MCF 10A (cell line): Measurements from ENCODE around the gene CLPSL2. TPM values are rescaled to one million over a fixed set of nuclear protein-coding genes. Genes with fewer than 3 reads are reported as not detected.

ENCODE experiments used
- BruUV-seq: library from RNA; stranded (reverse); fragments of 400-500 nt; replicated peaks from 2 replicates; lab custom pipeline; 2021; lab: Mats Ljungman, UMichigan
- CTCF ChIA-PET: fragments of 300-600 bp; sonication (Branson Sonifier 250); formaldehyde crosslinking; extraction: SDS; loops from one replicate; lab custom pipeline; 2021; ENCODE audit warnings: antibody characterized with exemption, inconsistent platforms; lab: Yijun Ruan, JAX
- POLR2A ChIA-PET: fragments of 300-600, 350-650 bp; sonication (Branson Sonifier 250); formaldehyde crosslinking; extraction: SDS; loops from one replicate; lab custom pipeline; 2020; ENCODE audit warnings: antibody characterized with exemption, inconsistent platforms; lab: Yijun Ruan, JAX
- DNase-seq: peaks from one replicate; pipeline ENCODE4 v3.0.0-alpha.2; 2018; ENCODE audit not compliant: unreplicated experiment
- H3K27ac Mint-ChIP-seq: one replicate; pipeline ENCODE4 v1.8.0; 2022; ENCODE audit warnings: mild to moderate bottlenecking, low read depth, mixed read lengths; ENCODE audit not compliant: unreplicated experiment
- H3K27me3 Mint-ChIP-seq: one replicate; pipeline ENCODE4 v1.8.0; 2022; ENCODE audit warnings: mixed read lengths; ENCODE audit not compliant: insufficient read depth, unreplicated experiment
- H3K36me3 Mint-ChIP-seq: one replicate; pipeline ENCODE4 v1.8.0; 2022; ENCODE audit warnings: mild to moderate bottlenecking, moderate library complexity, mixed read lengths; ENCODE audit not compliant: insufficient read depth, unreplicated experiment
- H3K4me1 Mint-ChIP-seq: one replicate; pipeline ENCODE4 v1.8.0; 2022; ENCODE audit warnings: mixed read lengths; ENCODE audit not compliant: insufficient read depth, unreplicated experiment
- H3K4me3 Mint-ChIP-seq: one replicate; pipeline ENCODE4 v1.8.0; 2022; ENCODE audit warnings: mild to moderate bottlenecking, moderate library complexity, mixed read lengths; ENCODE audit not compliant: unreplicated experiment
- H3K9me3 Mint-ChIP-seq: one replicate; pipeline ENCODE4 v1.8.0; 2022; ENCODE audit warnings: mixed read lengths; ENCODE audit not compliant: unreplicated experiment
- CTCF ChIP-seq: fragments of 200-600 bp; IDR thresholded peaks from one replicate; pipeline ENCODE4 v1.8.0; 2022; ENCODE audit warnings: antibody characterized with exemption, mild to moderate bottlenecking; ENCODE audit not compliant: unreplicated experiment
- intact Hi-C: fragments of 100-400 bp; cut with micrococcal nuclease; formaldehyde crosslinking; loops from 2 replicates; pipeline ENCODE4 v1.14.1; 2022
- total RNA-seq: library from RNA; stranded (reverse); gene quantifications from 2 replicates; pipeline ENCODE4 v1.2.3, GENCODE V29; 2022

CLPSL2 gene
- total RNA-seq, 1 experiment from 2014 or later = not detected

- no TSS peak for BruUV-seq
- Mint-ChIP-seq H3K4me1 (no peaks in the 10 kb centered on the region), H3K27me3 (peaks cover 58% of the 10 kb centered on the region), H3K9me3 (no peaks in the 10 kb centered on the region), H3K27ac (no peak overlapping the region), H3K4me3 (no peak overlapping the region), H3K36me3 (peaks cover 5% of the 10 kb centered on the region)
- intact Hi-C loops = no loop called here
- CTCF ChIA-PET = no interaction called here
- TF ChIP-seq CTCF = no peak
- no peak for DNase-seq
- POLR2A ChIA-PET = no interaction called here
Measured at GRCh38 chr6:35765739-35766138, 10.7 kb upstream of the CLPSL2 start.

- no peak for TF ChIP-seq CTCF
- H3K36me3 Mint-ChIP-seq = no peaks in the 10 kb centered on the region
- DNase-seq = no peak
- H3K4me3 Mint-ChIP-seq = no peak overlapping the region
- intact Hi-C loops = no loop called here
- BruUV-seq = no TSS peak
- POLR2A ChIA-PET = interaction anchor here (0.6 to 0.8 kb wide), 2 partner anchors 13 to 199 kb away, joined by 3 read pairs; no protein-coding TSS in a partner anchor
- no peak overlapping the region for H3K27ac Mint-ChIP-seq
- peaks cover 23% of the 10 kb centered on the region for H3K27me3 Mint-ChIP-seq
- no peaks in the 10 kb centered on the region for H3K9me3 Mint-ChIP-seq
- CTCF ChIA-PET = interaction anchor here (0.7 to 1.1 kb wide), 2 partner anchors 9 to 10 kb away, joined by 3 read pairs; no protein-coding TSS in a partner anchor
- no peaks in the 10 kb centered on the region for H3K4me1 Mint-ChIP-seq
Measured at GRCh38 chr6:35769211-35769610, 7.2 kb upstream of the CLPSL2 start.

- no peak for DNase-seq
- Mint-ChIP-seq H3K4me1 (no peaks in the 10 kb centered on the region), H3K27me3 (peaks cover 8% of the 10 kb centered on the region), H3K4me3 (no peak overlapping the region), H3K27ac (no peak overlapping the region), H3K36me3 (no peaks in the 10 kb centered on the region), H3K9me3 (no peaks in the 10 kb centered on the region)
- BruUV-seq = no TSS peak
- intact Hi-C loops = no loop called here
- TF ChIP-seq CTCF = no peak
- CTCF ChIA-PET = interaction anchor here (1.7 kb wide), 1 partner anchor 34 kb away, joined by 4 read pairs; no protein-coding TSS in a partner anchor
- POLR2A ChIA-PET = interaction anchor here (0.6 kb wide), 1 partner anchor 180 kb away, joined by 3 read pairs; no protein-coding TSS in a partner anchor
Measured at GRCh38 chr6:35771343-35771627, 5.1 kb upstream of the CLPSL2 start.

- peaks cover 13% of the 10 kb centered on the region for H3K27me3 Mint-ChIP-seq
- no peak for TF ChIP-seq CTCF
- no TSS peak for BruUV-seq
- intact Hi-C loops = no loop called here
- DNase-seq = no peak
- CTCF ChIA-PET = interaction anchor here (1.1 kb wide), 1 partner anchor 10 kb away, joined by 3 read pairs; no protein-coding TSS in a partner anchor
- H3K36me3 Mint-ChIP-seq = no peaks in the 10 kb centered on the region
- H3K4me1 Mint-ChIP-seq = peaks cover 17% of the 10 kb centered on the region
- H3K9me3 Mint-ChIP-seq = no peaks in the 10 kb centered on the region
- POLR2A ChIA-PET = no interaction called here
- no peak overlapping the region for H3K27ac Mint-ChIP-seq
- no peak overlapping the region for H3K4me3 Mint-ChIP-seq
Measured at GRCh38 chr6:35774116-35774794, 2.1 kb upstream of the CLPSL2 start.
